A673 (cell line): Measurements from ENCODE around the gene PIGC.

Experiments
- CTCF ChIP-seq: fragments of 300-800, 200-600 bp; sonication (generic); conservative IDR thresholded peaks from 2 replicates; pipeline ENCODE4 v1.5.1; 2017; ENCODE audit warnings: low read depth, mild to moderate bottlenecking, antibody characterized with exemption, low read length, moderate library complexity, mixed read lengths
- EZH2 ChIP-seq: fragments of 200-600 bp; sonication (generic); IDR thresholded peaks from 2 replicates; pipeline ENCODE4 v1.6.1; 2017; ENCODE audit warnings: borderline replicate concordance, low read depth, mild to moderate bottlenecking, mixed read lengths, antibody characterized with exemption, low read length; ENCODE audit not compliant: poor library complexity, severe bottlenecking

DNA sequence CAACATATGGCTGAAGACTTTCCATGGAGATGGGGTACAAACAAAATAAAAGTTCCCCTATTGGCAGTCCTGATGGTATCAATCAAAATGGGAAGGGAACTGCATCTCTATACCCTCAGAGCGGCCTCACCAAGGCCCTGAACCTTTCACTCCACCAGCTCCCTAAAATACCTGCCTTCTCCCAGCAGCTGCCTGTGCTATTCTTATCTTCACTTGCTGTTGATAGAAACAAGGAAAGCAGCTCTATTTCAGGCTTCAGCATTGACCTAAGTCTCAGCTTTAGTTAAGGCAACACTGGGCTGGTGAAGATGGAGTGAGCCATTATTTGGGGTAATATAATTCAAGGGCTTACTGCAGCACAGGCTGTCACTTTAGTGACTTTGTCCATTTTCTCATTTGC, 21.7 kb upstream of the PIGC start:
- no peak for TF ChIP-seq CTCF
- no peak for TF ChIP-seq EZH2
